HG03575 (cell line): ENCODE measurements around the gene UNC45A.

ENCODE experiments used
- ATAC-seq: cut with Tn5 transposase; IDR thresholded peaks from one replicate; pipeline ENCODE4 v1.9.1; 2021; ENCODE audit not compliant: unreplicated experiment, insufficient number of reproducible peaks, low FRiP score; ENCODE audit errors: extremely low read depth

Gene UNC45A

GRCh38 chr15:90987561-90988141, 52.6 kb downstream of the UNC45A start:
- ATAC-seq: no peak

- no peak for ATAC-seq
These were observed 53.2 kb downstream of the UNC45A start for GRCh38 chr15:90988296-90988695.

- no peak for ATAC-seq
These were observed 54.1 kb downstream of the UNC45A start for GRCh38 chr15:90989040-90989768.

- ATAC-seq: no peak
These were observed 55.4 kb downstream of the UNC45A start for GRCh38 chr15:90990446-90990845.

- no peak for ATAC-seq
These were observed 56.7 kb downstream of the UNC45A start for GRCh38 chr15:90991587-90992285.

- no peak for ATAC-seq
These were observed 59.0 kb downstream of the UNC45A start for GRCh38 chr15:90994059-90994416.

GRCh38 chr15:90994417-90995311, 59.6 kb downstream of the UNC45A start, which contains the start of gene PRC1:
PRC1 (minus strand) TSS chr15:90994535; CDS start chr15:90994417, 118 bp downstream.
- peak; percentile 63 for ATAC-seq

- ATAC-seq: no peak
These were observed 63.7 kb downstream of the UNC45A start for GRCh38 chr15:90998737-90999136.

- ATAC-seq: no peak
These were observed 66.1 kb downstream of the UNC45A start for GRCh38 chr15:91001209-91001608.
